ENCODE data around the gene UPF1. TPM values are rescaled to one million over a fixed set of nuclear protein-coding genes. Genes with fewer than 3 reads are reported as not detected.

Gene UPF1
- total RNA-seq, 1 donor from 2014 or later: 57.8 TPM

DNA sequence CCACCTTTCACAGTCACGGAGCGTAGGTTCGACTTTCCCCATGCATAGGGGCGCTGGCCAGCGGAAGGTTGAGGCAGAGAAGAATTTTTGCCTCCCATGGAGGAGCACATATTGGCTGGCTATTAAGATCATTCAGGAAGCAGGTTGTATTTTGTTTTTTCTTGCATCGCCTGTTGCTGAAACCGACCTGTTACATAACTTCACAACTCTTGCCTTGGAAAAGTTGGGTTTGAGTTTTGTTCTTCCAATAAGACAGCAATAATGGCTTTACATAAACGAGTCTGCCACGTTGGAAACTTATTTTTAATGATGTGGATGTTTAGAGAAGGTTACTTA is 1.4 kb downstream of the UPF1 start:
- H3K36me3 Mint-ChIP-seq (ENCODE audit: low read depth, unreplicated experiment): peaks cover 7% of the 10 kb centered on the region
- Histone ChIP-seq H3K4me3 (ENCODE audit: insufficient read depth, low read depth, low read length) (peak overlapping the region; percentile 76), H3K36me3 (ENCODE audit: insufficient read depth, low read length) (peaks cover 4% of the 10 kb centered on the region), H3K4me1 (ENCODE audit: insufficient read depth, low read length) (peaks cover 15% of the 10 kb centered on the region), H3K27ac (ENCODE audit: low read depth, low read length) (no peak overlapping the region), H3K4me2 (ENCODE audit: low read length) (peak overlapping the region; percentile 97), H4K20me1 (ENCODE audit: insufficient read depth, low read length) (peaks cover 58% of the 10 kb centered on the region), H3K79me2 (ENCODE audit: insufficient read depth, low read length) (peaks cover 65% of the 10 kb centered on the region), H3K9me3 (ENCODE audit: insufficient read depth, low read depth, low read length) (no peaks in the 10 kb centered on the region), H3K27me3 (ENCODE audit: insufficient read depth, low read length) (peaks cover 2% of the 10 kb centered on the region), H3K9ac (ENCODE audit: low read length) (peak overlapping the region; percentile 83), H2AFZ (ENCODE audit: low read depth, low read length) (no peak overlapping the region)
- TF ChIP-seq, protein P1, sequence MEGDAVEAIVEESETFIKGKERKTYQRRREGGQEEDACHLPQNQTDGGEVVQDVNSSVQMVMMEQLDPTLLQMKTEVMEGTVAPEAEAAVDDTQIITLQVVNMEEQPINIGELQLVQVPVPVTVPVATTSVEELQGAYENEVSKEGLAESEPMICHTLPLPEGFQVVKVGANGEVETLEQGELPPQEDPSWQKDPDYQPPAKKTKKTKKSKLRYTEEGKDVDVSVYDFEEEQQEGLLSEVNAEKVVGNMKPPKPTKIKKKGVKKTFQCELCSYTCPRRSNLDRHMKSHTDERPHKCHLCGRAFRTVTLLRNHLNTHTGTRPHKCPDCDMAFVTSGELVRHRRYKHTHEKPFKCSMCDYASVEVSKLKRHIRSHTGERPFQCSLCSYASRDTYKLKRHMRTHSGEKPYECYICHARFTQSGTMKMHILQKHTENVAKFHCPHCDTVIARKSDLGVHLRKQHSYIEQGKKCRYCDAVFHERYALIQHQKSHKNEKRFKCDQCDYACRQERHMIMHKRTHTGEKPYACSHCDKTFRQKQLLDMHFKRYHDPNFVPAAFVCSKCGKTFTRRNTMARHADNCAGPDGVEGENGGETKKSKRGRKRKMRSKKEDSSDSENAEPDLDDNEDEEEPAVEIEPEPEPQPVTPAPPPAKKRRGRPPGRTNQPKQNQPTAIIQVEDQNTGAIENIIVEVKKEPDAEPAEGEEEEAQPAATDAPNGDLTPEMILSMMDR (IDR thresholded peaks at IDR 0.05; ENCODE audit: insufficient read depth, low read depth, low read length): no peak
- no peak for TF ChIP-seq EZH2 (IDR thresholded peaks at IDR 0.05; ENCODE audit: insufficient read depth, low read length)
- no peaks in the 10 kb centered on the region for H3K9me3 Mint-ChIP-seq (ENCODE audit: unreplicated experiment)
- DNase-seq (ENCODE audit: low read depth) (no peak), FAIRE-seq (no peak)
- H3K27ac Mint-ChIP-seq (ENCODE audit: unreplicated experiment): peak overlapping the region; percentile 78
- H3K27me3 Mint-ChIP-seq (ENCODE audit: low read depth, unreplicated experiment): no peaks in the 10 kb centered on the region
- H3K4me3 Mint-ChIP-seq (ENCODE audit: unreplicated experiment): peak overlapping the region; percentile 98
- H3K4me1 Mint-ChIP-seq (ENCODE audit: low read depth, unreplicated experiment): peaks cover 15% of the 10 kb centered on the region

DNA sequence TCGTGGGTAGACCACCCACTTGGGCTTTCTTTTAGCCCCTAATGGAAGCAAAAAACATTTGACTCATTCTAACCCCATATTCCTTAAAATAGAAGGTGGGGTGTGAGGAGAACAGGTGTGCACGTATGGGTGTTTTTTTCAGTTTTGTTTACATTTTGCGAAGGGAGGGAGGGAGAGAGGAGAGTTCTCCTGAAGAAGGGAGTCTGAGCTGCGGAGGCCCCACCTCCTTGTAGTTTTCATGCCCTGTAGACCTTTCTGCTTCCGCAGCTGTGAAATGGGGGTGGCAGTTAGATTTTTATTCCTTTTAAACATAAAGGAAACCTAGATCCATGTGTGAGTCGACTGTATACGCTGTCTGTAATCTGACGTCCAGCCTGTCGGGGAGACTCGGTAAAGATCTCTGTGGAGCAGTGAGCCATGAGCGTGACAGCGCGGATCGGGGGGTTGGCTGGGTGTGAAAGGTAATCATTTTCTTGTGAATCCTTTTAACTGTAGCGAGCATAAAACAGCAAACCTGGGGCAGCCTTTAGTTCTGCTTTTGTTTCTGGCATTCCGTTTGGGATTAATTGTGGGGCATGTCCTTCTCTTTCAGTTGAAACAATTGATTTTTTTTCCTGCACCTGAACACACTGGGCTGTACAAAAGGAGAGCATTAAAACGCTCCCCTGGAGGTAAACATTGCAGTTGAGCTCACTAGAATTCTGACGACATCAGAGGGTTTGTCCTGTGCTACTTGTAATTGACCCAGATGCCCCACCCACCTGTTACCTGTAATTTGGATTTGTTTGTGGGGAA is 2.3 kb downstream of the UPF1 start:
- TF ChIP-seq, protein P1 (IDR thresholded peaks at IDR 0.05; ENCODE audit: insufficient read depth, low read depth, low read length): no peak
- TF ChIP-seq EZH2 (IDR thresholded peaks at IDR 0.05; ENCODE audit: insufficient read depth, low read length): no peak
- peak overlapping the region; percentile 76 for H3K4me3 ChIP-seq (ENCODE audit: insufficient read depth, low read depth, low read length)
- H3K27ac ChIP-seq (ENCODE audit: low read depth, low read length): no peak overlapping the region
- H3K9me3 ChIP-seq (ENCODE audit: insufficient read depth, low read depth, low read length): no peaks in the 10 kb centered on the region
- no peaks in the 10 kb centered on the region for H3K27me3 ChIP-seq (ENCODE audit: insufficient read depth, low read length)
- Mint-ChIP-seq H3K36me3 (ENCODE audit: low read depth, unreplicated experiment) (peaks cover 11% of the 10 kb centered on the region), H3K4me1 (ENCODE audit: low read depth, unreplicated experiment) (peaks cover 20% of the 10 kb centered on the region), H3K9me3 (ENCODE audit: unreplicated experiment) (no peaks in the 10 kb centered on the region), H3K27ac (ENCODE audit: unreplicated experiment) (no peak overlapping the region), H3K4me3 (ENCODE audit: unreplicated experiment) (peak overlapping the region; percentile 98), H3K27me3 (ENCODE audit: low read depth, unreplicated experiment) (no peaks in the 10 kb centered on the region)
- no peak for DNase-seq (ENCODE audit: low read depth)
- H3K79me2 ChIP-seq (ENCODE audit: insufficient read depth, low read length): peaks cover 74% of the 10 kb centered on the region
- H3K4me2 ChIP-seq (ENCODE audit: low read length): peak overlapping the region; percentile 97
- peaks cover 4% of the 10 kb centered on the region for H3K36me3 ChIP-seq (ENCODE audit: insufficient read depth, low read length)
- no peak overlapping the region for H2AFZ ChIP-seq (ENCODE audit: low read depth, low read length)
- peaks cover 67% of the 10 kb centered on the region for H4K20me1 ChIP-seq (ENCODE audit: insufficient read depth, low read length)
- peak overlapping the region; percentile 83 for H3K9ac ChIP-seq (ENCODE audit: low read length)
- H3K4me1 ChIP-seq (ENCODE audit: insufficient read depth, low read length): peaks cover 21% of the 10 kb centered on the region
- no peak for FAIRE-seq

DNA sequence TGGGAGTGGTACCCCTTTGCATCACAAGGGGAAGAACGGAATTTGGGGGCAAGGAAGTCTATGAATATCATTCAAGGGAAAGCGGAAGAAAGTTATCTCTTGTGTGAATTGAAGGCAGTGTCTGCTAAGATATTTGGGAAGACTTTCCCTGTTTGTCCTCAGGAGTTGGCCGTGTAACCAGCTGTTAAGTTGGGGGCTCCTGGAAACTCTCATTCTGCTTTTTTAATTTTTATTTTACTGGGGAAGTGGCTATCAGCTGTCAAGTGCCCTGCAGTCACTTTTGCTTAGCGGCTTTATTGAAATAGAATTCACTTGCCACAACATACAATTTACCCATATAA is 2.9 kb downstream of the UPF1 start:
- Histone ChIP-seq H3K27me3 (ENCODE audit: insufficient read depth, low read length) (no peaks in the 10 kb centered on the region), H3K9ac (ENCODE audit: low read length) (peak overlapping the region; percentile 83), H3K27ac (ENCODE audit: low read depth, low read length) (no peak overlapping the region), H2AFZ (ENCODE audit: low read depth, low read length) (no peak overlapping the region), H3K4me3 (ENCODE audit: insufficient read depth, low read depth, low read length) (peak overlapping the region; percentile 76), H4K20me1 (ENCODE audit: insufficient read depth, low read length) (peaks cover 73% of the 10 kb centered on the region), H3K36me3 (ENCODE audit: insufficient read depth, low read length) (peaks cover 4% of the 10 kb centered on the region), H3K79me2 (ENCODE audit: insufficient read depth, low read length) (peaks cover 79% of the 10 kb centered on the region), H3K9me3 (ENCODE audit: insufficient read depth, low read depth, low read length) (no peaks in the 10 kb centered on the region), H3K4me2 (ENCODE audit: low read length) (peak overlapping the region; percentile 97), H3K4me1 (ENCODE audit: insufficient read depth, low read length) (peaks cover 26% of the 10 kb centered on the region)
- no peak for FAIRE-seq
- TF ChIP-seq, protein P1 (IDR thresholded peaks at IDR 0.05; ENCODE audit: insufficient read depth, low read depth, low read length): no peak
- no peak for TF ChIP-seq EZH2 (IDR thresholded peaks at IDR 0.05; ENCODE audit: insufficient read depth, low read length)
- peak overlapping the region; percentile 98 for H3K4me3 Mint-ChIP-seq (ENCODE audit: unreplicated experiment)
- H3K9me3 Mint-ChIP-seq (ENCODE audit: unreplicated experiment): no peaks in the 10 kb centered on the region
- DNase-seq (ENCODE audit: low read depth): no peak
- H3K27ac Mint-ChIP-seq (ENCODE audit: unreplicated experiment): no peak overlapping the region
- H3K36me3 Mint-ChIP-seq (ENCODE audit: low read depth, unreplicated experiment): peaks cover 13% of the 10 kb centered on the region
- H3K27me3 Mint-ChIP-seq (ENCODE audit: low read depth, unreplicated experiment): no peaks in the 10 kb centered on the region
- peaks cover 20% of the 10 kb centered on the region for H3K4me1 Mint-ChIP-seq (ENCODE audit: low read depth, unreplicated experiment)

All from astrocyte (in vitro differentiated cells and primary cell).